Kidney tubule cell (primary cell): ENCODE results near the gene METRNL.

Experiments
- DNase-seq: peaks from one replicate; pipeline ENCODE4 v3.0.0-alpha.2; 2018; ENCODE audit warnings: low spot score

METRNL gene

GRCh38 chr17:83080858-83081683 is 1.7 kb downstream of the METRNL start:
- DNase-seq: peak; percentile 51

- DNase-seq: no peak
Measured at GRCh38 chr17:83081684-83082201, 2.3 kb downstream of the METRNL start.

DNA sequence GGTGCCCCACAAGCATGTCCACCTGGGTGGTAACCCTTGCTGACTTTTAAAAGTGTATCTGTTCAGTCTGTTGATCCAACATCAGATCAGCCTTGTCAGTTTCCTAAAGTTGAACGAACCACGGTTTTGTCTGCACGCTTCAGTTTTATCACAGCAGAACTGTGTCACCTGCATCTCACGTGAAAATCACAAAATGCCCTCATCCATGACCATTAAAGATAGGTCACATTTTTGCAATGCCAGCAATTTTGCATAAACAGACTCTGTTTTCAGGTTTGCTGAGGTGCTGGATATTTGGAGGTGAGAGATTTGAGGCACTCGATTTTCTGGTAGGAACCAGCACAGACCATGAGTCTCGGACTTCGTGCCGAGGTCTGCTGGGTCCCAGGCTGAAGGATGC is 3.0 kb downstream of the METRNL start:
- no peak for DNase-seq

- DNase-seq: no peak
Measured at GRCh38 chr17:83082909-83083367, 3.5 kb downstream of the METRNL start.

GRCh38 chr17:83083368-83084201 is 4.2 kb downstream of the METRNL start:
- peak; percentile 85 for DNase-seq

GRCh38 chr17:83084214-83084613 is 4.8 kb downstream of the METRNL start:
- no peak for DNase-seq

DNA sequence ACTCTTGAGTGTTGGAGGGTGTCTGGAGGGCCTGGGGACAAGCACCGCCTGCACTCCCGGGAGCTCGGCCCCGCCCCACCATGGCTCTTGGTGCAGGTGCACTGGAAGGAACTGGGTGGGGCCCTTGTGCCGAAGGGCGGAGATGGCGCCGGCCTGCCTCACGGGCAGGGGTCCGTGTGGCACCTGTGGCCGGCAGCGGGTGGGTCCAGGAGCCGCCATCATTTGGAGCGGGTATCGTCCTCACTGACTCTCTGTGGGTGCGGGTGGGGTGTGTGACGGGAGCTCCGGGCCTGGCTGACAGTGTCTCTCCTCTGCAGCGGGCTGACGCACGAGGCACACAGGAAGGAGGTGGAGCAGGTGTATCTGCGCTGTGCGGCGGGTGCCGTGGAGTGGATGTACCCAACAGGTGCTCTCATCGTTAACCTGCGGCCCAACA is 5.2 kb downstream of the METRNL start:
- DNase-seq: no peak

DNA sequence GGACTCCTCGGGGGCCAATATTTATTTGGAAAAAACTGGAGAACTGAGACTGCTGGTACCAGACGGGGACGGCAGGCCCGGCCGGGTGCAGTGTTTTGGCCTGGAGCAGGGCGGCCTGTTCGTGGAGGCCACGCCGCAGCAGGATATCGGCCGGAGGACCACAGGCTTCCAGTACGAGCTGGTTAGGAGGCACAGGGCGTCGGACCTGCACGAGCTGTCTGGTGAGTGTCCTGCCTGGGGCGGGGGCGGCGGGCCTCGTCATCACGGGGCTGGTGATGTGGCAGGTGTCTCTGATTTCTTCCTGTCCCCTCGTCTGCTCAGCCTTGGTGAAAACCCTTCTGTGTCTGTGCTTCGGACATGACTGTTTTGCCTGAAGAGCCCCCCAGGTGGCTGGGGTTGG is 5.7 kb downstream of the METRNL start:
- no peak for DNase-seq

GRCh38 chr17:83085526-83086198 is 6.3 kb downstream of the METRNL start:
- DNase-seq: no peak

DNA sequence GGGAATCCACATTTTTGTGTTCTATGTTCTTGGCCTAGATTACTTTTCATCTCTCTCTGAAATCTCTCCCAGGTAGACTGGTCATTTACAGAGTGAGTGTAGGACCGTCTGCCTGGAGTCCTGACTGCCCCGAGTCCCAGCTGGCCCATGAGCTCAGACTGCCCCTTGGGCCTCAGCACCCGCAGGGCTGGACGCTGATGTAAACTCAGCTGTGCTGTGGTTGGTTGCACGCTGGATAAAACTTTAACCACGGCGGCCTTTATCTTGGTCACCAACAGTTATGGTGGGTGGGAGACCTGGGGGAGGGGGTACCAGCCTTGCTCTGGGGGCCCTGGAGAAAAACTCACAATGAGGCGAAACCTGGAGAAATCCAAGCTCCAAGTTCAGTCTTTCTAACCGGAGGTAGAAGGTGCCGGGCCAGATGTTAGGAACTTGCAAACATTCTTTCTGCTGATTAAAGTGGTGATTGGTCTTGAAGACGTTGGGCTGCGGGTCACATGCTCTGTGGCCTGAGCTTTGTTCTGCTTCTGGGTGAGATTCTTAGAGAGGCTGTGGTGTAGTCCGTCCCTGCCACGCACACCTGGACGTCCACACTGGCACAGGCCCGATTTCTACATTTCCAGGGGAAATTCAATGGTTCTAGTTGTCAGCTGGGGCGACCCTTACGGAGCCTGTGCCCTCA is 6.9 kb downstream of the METRNL start:
- DNase-seq: peak; percentile 51

DNA sequence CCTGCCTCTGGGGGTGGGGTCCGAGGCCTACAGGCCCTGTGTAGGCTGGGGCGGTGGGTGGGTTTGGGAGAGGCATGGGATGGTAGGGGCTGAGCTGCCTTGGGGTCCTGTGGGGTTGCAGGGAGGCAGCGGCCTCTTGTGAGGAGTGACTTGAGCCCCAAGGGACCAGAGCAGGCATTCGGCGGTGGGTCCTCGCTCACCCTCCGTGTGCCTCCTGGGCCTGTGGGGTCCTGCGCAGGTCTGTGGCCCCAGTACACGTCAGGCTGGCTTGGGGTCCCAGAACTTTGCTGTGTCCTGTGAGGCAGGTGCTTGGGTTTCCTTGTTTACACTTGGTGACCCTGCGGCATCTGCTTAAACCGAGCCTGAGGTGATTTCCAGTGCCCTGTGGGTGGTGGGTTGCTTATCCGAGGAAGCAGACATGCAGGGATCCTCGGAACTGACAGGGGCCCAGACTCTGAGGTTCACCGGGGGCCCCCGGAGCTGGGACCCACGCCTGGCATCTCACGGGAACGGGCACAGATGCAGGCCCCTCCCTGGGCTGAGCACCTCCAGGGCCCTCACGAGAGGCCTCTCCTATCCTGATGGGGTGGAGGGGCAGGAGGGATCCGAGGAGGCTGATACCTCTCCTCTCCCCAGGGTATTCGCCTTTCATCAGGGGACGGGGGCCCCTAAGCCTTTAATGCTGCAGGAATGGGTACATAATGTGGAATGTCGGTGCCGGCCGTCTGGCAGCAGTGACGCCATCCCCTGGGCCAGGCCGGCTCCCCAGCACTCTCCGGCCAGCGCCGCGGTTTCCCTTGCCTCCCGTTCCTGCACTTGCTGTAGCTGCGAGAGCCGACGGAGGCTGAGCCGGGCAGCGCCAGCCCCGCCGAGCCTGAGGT is 7.7 kb downstream of the METRNL start:
- no peak for DNase-seq

DNA sequence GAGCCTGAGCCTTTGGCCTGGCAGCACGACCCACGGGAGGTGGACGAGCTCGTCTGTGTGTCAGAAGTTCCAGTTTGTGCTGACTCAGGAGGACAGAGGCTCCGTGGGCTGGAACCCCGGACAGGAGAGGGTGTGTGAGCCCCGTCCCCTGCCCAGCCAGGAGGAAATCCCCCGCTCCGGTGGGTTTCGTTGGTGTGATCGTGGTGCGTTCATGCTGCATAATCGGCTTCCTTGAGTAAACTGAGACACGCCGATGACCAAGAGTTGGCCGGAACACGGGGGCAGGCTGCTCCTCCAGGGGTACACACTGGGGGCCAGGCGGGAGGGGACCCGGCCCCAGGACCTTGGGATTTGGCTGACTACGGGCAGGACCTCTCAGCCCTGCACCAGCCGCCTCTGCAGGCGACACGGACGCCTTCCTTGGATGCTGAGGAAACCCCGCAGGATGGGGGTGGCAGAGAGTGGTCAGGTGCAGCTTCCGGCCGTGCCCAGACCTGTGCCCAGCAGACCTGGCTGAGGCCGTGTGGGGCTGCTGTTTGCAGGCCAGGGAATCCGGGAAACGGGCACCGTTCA is 8.5 kb downstream of the METRNL start:
- DNase-seq: no peak

DNA sequence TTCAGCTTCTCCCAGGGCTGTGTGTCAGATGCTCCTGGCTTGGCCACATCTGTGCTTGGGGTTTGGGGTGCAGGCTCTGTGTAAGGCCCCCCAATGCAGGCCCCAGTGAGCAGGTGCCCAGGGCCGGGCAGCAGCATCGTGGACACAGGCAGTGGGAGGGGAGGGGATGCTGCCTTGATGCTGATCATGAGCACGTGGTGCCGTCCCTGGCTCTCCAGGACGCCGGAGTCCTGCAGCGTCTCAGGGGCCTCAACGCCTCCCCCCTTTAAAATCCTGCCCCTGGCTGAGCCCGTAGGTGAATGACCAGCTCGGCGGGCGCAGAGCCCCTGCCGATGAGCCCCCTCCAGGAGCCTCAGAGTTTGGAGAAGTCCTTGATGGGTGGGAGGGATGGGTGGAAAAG is 9.0 kb downstream of the METRNL start:
- no peak for DNase-seq

- no peak for DNase-seq
Measured at GRCh38 chr17:83088909-83089308, 9.5 kb downstream of the METRNL start.

DNA sequence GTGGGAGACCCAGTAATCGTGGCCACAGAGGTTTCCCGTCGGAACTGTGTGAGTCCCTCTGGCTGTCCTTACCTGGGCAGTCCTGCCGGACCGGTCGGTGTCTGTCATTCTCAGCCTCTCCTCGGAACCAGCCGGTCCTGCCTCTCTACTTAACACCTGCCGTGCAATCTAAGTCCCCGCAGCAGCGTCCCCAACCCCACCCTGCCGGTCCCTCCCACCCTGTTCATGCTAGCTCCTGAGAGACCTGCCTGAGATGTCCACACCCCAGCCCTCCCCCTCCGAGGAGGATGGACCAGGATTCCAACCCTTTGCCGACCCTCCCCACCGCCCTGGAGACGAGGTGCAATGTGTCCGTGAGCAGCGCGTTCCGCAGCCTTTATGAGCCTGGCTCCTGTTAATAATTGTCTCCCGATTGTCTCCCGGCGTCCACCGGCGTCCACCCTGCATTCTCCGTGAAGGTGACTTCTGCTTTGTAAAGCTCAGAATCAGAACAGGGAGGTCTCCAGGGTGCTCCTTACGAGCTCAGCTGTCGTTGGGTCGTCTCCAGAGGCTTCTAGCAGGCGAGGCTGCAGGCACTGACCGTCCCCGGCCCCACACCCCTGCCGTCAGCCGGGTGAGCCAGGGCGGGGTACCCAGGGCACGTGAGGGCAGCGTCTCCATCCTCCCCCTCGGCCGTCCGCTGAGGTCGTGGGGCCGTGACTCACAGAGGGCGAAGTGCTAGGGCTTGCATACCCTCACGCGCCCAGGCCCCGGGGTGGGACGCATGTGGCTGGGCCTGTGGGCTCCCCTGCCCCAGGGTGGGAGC is 10.1 kb downstream of the METRNL start:
- peak; percentile 42 for DNase-seq

- no peak for DNase-seq
Measured at GRCh38 chr17:83090444-83091256, 11.2 kb downstream of the METRNL start.

DNA sequence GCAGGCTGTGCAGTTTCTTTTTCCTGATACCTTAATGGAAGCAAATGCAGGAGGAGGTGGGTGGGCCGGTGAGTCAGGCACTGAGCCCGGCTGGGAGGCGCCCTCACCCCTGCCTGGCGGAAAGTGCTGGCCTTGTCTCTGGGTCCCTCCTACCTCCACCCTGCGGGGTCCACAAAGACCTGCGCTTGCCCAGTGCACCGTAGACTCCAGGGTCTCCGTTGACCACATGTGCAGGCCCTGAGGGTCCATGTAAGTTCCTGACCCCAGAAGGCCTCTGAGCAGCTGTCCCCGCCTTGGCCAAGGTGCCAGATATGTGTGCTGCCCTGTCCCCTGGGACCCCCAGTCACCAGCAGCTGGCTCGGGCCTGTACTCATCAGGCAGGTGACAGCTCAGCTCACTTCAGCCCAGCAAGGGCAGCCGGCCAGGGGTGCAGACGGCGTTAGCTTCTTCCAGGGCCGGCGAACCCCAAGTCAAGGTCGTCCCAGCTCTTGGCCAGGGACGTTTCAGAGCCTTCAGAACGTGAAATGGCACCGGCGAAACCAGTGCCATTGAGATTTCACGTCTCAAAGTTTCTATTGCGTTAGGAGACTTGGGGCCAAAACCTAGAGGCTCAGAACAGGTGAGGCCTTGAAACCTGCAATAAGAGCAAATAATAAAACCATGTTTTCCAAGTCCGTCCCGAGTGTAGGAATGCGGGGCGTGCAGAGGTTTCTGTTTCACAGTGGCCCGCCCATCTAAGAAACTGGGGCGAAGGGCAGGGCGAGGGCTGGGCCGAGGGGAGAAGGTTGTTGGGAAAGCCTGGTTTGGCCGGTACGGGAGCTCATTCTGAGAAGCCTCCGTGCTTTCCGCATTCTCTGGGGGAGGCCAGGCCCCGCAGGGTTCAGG is 12.1 kb downstream of the METRNL start:
- DNase-seq: peak; percentile 49

DNA sequence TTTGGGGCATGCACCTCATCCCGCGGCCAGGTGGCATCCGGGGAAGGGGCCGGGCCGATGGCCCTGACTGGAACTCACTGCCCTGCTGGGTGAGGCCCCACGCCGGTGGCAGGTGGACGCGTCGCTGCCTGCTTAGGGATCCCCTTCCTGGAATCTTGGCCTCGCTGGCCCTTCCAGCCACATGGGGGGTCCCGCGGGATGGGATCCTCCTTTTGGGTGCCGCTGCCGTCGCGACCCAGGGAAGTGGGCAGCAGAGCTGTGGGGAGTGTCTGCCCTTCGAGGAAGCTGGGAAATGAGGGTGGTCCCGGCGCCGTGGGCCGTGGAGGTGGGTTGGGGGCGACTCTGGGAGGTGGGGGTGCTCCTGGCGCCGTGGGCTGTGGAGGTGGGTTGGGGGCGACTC is 12.8 kb downstream of the METRNL start:
- no peak for DNase-seq
